ENCODE measurements around the gene RHOBTB3. TPM values are rescaled to one million over a fixed set of nuclear protein-coding genes. Genes with fewer than 3 reads are reported as not detected.
A peak's percentile ranks its signal among the peaks of the same experiment; 100 is the strongest.

RHOBTB3 gene
- total RNA-seq, 1 donor from 2014 or later, result 27.6 TPM

GRCh38 chr5:95713960-95714710, 17.0 kb upstream of the RHOBTB3 start:
- no peak for DNase-seq

DNA sequence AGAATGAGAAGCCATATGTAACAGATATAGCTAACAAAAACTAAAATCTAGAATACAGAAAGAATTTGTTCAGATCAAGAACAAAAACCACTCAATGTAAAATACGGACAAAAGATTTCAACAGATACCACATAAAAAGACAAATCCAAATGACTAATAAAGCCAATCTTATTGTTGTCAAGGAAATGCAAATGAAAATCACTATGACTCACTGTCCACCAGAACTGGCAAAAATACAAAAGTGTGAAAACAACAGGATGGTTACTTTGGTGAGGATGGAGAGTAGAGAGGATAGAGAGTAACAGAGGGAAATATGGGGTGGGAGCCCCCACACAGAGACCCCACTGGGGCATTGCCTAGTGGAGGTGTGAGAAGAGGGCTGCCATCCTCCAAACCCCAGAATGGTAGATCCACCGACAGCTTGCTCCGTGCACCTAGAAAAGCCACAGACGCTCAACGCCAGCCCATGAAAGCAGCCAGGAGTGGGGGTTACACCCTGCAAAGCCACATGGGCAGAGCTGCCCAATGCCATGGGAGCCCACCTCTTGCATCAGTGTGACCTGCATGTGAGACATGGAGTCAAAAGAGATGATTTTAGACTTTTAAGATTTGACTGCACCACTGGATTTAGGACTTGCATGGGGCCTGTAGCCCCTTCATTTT, 15.2 kb upstream of the RHOBTB3 start:
- peak; percentile 77 for DNase-seq

DNA sequence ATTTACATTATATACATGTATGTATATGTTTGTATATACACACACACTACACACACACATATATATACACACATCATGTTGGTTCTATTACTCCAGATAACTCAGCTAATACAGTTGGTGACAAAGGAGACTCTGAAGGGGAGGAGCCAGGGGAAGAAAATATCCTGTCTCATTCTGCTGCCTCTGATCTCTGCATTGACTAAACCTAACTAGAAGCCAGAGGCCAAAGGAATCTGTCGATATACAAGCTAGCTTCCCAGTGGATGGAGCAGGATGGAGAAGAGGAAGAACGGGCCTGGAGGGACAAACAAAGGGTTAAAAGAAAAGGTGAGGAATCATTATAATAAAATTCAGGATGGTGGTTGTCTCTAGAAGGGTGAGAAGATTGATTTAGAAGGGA, 13.7 kb upstream of the RHOBTB3 start:
- DNase-seq, result no peak

DNA sequence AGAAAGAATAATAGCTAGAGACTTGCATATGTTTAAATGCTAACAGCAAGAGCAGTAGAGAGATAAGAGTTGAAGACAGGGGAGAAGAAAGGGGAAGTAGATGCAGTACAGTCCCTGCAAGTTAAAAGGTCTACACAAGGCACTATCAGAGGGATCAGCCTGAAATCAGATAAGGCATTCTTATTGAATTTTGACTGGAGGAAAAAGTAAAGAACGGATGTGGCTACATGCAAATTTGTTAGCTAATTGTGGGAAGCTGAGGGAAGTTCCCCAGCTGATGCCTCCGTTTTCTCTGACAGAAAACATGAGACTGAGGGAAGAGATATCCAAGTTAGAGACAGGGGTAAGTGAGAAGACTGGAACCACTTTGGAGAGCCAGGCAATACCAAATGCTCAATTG, 12.9 kb upstream of the RHOBTB3 start:
- no peak for DNase-seq

GRCh38 chr5:95718738-95719137, 12.4 kb upstream of the RHOBTB3 start:
- DNase-seq, result no peak

GRCh38 chr5:95720094-95720786, 10.9 kb upstream of the RHOBTB3 start:
- DNase-seq, result no peak

- DNase-seq, result no peak
Measured at GRCh38 chr5:95721582-95722295, 9.4 kb upstream of the RHOBTB3 start.

DNA sequence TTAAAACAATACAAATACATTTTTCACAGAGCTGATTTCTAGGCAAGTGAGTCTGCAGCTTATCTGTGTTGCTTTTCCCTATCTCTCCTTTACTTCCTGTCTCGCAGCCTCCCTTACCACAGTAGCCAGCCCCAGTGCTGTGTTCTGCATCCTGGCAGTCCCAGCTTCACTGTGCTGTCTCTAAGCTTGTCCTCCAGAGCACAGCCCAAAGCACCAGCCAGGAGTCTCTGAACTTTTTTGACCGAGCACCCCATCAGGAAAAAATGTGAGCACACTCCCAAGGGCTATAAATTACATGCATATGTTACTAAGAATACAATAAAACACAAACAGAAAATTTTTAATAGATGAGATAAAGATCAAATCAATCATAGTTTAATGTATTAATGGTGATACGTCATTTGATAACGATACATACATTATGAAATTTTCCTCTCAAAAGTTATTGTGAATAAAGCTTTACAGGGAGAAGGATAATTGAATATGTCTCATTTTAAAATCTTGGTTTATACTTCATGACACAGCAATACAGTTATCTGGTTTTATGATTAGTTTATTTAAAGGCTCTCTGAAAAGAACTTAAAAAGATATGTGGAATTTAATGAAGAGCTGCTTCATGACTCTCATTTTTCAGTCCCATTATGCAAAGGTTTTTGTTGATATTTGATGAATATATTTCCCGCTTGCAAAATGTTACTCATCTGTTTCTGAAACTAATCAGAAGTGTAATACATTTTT, 7.3 kb upstream of the RHOBTB3 start:
- DNase-seq, result no peak

- no peak for DNase-seq
Measured at GRCh38 chr5:95725071-95725820, 5.9 kb upstream of the RHOBTB3 start.

GRCh38 chr5:95725937-95726810, 5.0 kb upstream of the RHOBTB3 start:
- no peak for DNase-seq

- no peak for DNase-seq
Measured at GRCh38 chr5:95726811-95727763, 4.0 kb upstream of the RHOBTB3 start.

- peak; percentile 34 for DNase-seq
Measured at GRCh38 chr5:95727764-95728191, 3.4 kb upstream of the RHOBTB3 start.

GRCh38 chr5:95728494-95729114, 2.5 kb upstream of the RHOBTB3 start:
- DNase-seq, result peak; percentile 55

DNA sequence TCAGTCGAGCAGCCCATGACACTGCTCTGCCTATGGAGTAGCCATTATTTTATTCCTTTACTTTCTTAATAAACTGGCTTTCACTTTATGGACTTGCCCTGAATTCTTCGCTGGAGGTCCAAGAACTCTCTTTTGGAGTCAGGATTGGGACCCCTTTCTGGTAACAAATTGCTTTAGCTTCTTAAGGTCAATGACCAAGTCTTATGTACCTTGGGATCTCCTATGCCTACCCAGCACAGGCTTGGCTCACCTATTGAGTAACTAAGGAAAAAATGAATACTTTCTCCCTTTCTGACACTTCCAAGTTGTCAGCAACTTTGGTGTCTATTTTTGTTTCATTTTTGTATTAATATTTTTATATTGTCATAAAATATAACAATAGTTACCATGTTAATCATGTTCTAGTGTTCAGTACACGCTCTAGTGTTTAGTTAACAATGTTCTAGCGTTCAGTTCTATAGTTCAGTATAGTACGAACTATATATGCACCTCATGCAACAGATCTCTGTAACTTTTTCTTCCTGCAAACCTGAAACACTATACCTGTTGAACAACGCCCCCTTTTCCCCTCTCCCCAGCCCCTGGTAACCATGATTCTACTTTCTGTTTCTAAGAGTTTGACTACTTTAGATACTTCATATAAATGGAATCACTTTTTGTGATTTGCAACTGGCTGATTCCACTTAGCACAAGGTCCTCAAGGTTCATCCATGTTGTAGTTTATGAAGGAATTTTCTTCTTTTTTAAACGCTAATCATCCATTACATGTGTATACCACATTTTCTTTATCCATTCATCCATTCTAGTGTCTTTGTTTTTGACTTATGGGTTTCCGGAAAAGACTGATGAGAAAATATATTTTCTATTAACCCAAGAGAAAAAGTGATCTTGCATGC, 1.8 kb upstream of the RHOBTB3 start:
- no peak for DNase-seq

- peak; percentile 20 for DNase-seq
Measured at GRCh38 chr5:95730011-95730700, 980 bp upstream of the RHOBTB3 start.

DNA sequence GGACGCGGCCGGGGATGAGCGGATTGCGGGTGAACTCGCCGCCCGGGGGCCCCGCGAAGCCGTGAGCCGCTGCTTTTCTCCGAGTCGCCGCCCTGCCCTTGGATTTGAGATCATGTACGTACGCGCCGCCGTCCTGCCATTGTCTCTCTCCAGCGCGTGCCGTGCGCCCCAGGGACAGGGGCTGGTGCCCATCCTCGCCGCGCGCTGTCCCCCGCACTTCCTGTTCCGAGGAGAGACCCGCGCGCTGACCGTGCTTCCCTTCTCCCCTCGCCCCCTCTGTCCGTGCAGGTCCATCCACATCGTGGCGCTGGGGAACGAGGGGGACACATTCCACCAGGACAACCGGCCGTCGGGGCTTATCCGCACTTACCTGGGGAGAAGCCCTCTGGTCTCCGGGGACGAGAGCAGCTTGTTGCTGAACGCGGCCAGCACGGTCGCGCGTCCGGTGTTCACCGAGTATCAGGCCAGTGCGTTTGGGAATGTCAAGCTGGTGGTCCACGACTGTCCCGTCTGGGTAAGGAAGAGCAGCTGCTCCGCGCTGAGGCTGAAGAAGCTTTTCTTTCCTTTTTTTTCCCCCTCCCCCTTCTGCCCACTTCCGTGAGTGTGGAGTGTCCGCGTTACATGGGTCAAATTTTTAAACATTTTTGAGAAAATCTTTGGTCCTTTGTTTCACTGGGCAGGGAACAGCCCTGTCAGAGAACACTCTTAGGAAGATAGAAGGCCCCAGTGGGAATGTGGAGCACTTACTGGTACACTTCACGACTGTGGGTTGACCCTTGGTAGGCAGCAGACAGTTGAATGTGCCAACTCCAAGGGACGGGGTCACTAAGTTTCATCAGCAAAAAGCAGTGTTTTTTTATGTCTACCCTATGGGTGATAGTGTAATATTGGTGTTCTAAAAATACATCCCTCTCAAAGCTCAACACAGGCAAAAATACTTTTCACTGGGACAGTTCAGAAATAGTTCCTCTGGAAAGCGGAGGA, 727 bp downstream of the RHOBTB3 start:
- DNase-seq, result peak; percentile 55
